Activated T-helper 9 cell treated with anti-CD3 and anti-CD28 coated beads, Interleukin-2, amount 50 U/mL, for 16 hours (primary cell): ENCODE data around the gene NFATC2.
A peak's percentile ranks its signal among the peaks of the same experiment; 100 is the strongest.

Source experiments
- DNase-seq: peaks from one replicate; pipeline ENCODE4 v3.0.0-alpha.2; 2020; ENCODE audit warnings: low read depth

NFATC2 gene

DNA sequence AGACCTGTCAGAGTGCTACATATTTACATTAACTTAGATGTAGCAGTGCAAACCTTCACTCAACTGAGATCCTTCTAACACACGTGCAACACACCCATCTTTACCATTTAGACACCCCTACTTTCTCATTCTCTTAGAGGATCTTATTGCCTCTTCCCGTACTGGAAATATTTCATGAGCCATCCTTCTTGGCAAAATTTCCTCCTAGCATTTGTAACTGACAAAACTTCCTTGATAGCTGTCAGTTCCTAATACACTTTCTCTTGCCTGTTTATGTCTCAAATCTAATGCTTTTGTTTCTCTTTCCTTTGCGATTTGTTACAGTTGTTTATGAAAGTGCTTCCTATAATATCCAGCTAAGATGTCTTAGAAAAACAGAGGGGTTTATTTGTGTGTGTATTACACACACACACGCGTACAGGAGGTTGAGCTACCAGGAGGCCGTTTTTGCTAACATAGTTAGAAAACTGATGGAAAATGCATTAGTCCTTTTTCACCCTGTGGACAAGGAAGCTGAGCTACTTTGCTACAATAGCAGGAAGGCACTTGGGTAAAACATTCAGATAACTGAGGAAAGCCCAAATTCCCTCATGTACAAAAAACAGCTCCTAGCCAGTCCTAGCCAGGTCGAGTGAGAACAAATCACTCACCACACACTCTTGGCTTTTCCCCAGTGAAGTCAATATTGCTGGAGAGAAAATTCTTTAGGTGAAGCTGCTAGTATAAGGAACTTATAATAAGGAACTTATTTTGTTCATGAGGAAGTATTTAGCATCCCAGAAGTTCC, 153.6 kb downstream of the NFATC2 start:
- DNase-seq: no peak

GRCh38 chr20:51388227-51388626, 154.3 kb downstream of the NFATC2 start:
- no peak for DNase-seq

- DNase-seq: no peak
Observed at GRCh38 chr20:51387125-51387875, 155.2 kb downstream of the NFATC2 start.

DNA sequence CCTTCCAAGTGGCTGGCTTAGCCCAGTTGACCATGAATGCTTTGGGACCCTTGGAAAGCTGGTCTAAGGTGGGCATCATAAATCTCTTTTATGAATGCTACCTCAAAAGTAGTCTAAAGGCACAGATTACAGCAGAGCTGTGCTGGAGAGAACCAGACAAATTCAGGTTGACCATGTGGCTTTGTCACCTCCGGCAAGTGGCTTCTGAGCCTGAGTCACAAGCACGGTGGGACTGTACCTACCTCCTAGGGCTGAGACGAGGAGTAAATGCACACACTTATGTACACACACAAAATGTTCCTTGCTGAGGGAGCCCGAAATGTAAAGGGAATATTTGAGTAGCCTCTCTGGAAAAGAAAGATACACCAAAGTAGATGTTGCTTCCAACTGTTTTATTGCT, 155.9 kb downstream of the NFATC2 start:
- DNase-seq: peak; percentile 31

GRCh38 chr20:51385646-51386530, 156.6 kb downstream of the NFATC2 start:
- no peak for DNase-seq

- no peak for DNase-seq
Observed at GRCh38 chr20:51384875-51385274, 157.6 kb downstream of the NFATC2 start.

DNA sequence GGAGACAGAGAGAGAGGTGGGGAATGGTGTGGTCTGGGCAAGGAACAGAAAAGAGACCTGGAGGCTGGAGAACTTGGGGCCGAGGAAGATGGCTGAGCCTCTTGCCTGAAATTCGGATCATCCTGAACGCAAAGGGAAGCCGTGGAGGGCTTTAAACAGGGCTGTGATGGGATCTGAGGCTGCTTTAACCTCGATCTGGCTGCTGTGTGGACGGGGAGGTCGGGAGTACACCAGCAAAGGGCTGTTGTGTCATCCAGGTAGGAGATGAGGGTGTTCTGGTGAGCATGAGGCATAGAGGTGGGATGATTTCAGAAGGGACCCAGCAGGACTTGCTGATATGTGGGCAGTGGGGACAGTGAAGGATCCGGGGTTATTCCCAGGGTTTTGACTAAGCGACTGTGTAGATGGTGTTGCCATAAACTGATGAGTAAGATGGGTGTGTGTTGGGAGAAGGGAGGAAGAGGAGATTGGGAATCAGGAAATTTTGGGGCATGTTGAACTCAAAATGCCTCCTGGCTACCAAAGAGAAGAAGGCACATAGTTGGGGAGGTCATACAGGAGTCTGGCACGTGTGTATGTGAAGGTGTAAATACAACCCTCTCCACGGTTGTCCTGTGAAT, 158.5 kb downstream of the NFATC2 start:
- no peak for DNase-seq

- DNase-seq: no peak
Observed at GRCh38 chr20:51382986-51383821, 159.3 kb downstream of the NFATC2 start.

DNA sequence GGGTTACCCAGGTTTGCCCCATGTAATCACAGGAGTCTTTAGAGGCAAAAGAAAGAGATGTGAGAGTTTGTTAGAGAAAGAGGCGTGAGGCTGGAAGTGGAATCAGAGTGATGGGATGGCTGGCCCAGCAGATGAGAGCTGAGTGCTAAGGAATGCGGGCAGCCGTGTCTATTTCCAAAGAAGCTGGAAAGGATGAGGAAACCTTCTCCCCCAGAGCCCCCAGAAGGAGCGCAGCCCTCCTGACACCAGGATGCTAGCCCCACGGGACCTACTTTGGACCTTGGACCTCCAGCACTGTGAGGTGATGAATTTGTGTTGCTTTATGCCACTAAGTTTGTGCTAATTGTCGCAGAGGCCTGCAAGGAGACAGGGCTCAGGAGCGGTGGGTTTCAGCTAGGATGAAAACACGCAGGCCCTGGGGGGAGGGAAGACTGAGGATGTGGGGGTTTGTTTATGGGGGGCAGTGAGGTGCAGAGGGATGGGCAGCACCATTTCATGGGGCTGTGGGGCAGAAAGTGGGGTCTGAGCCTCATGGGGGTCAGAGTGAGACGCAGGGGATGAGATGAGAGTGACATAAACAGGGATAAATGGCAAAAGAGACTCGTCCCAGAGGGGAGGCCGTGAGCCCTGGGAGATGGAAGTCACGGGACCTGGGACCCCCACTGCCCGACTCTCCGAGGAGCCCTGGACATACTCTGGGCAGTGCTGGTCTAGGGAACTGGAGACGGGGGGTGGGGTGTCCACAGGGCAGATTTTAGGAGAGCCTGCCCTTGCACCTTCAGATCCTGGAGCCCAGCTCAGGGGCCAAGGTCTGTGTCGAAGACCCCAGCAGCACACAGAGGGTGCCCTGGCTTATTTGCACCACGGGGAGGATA, 160.2 kb downstream of the NFATC2 start:
- no peak for DNase-seq

GRCh38 chr20:51381557-51381956, 161.0 kb downstream of the NFATC2 start:
- no peak for DNase-seq

- DNase-seq: no peak
Observed at GRCh38 chr20:51380401-51381385, 161.8 kb downstream of the NFATC2 start.

DNA sequence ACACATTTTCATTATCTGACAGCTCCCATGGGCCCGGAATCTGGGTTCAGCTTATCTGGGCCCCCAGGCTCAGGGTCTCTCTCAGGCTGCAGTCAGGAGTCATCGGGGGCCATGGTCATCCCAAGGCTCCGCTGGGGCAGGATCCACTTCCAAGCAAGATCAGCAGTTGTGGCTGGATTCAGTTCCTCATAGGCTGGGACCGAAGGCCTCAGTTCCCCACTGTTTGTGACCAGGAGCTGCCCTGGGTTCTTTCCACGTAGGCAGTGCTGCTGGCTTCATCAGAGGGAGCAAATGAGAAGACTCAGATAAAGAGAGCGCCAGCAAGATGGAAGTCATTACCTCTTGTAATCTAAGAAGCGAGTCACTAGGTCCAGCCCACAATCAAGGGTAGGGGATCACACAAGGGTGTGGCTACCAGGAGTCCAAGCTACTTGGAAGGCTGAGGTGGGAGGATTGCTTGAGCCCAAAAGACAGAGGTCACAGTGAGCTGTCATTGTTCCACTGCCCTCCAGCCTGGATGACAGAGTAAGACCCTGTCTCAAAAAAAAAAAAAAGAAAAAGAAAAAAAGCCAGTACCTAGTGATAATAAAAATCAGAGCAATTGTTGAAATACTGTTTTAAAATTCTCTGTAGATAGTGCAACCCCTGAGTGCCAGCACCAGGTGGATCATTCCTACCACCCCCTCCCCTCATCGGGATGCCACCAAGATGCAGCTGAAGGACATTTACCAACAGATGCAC, 162.7 kb downstream of the NFATC2 start:
- no peak for DNase-seq

DNA sequence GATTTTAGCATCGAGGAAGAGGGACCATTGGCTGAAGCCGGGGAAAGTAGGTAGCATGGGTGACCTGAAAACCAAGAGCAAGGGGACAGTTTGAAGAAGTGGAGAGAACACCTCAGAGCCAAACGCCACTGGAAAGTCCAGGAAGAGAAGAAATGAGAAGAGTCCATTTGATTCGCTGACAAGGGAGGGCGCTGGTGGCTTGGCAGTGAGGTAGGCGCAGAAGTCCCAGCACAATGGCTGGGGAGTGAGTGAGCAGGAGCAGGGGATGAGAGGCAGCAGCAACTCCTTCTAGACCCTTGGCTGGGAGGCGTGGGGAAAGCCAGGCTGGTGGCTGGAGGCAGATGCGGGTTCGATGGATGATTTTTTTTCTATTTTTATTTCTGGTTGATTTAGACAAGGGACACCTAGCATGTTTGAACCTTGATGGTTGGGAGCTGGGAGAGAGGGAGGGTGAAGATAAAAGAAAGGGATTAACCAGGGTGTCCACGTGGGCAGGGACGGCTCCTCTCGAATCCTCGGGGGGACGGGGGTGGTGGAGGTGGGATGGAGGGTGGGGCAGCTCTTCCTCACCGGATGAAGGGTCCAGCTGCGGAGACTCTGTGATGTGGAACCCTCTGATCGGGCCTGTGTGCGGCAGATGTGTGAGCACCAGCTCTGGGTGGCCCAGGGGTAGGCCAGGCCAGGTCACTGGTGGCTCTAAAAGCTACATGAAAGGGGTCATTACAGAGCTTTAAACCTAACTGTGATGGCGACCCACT, 164.2 kb downstream of the NFATC2 start:
- DNase-seq: peak; percentile 6

- no peak for DNase-seq
Observed at GRCh38 chr20:51377132-51377531, 165.4 kb downstream of the NFATC2 start.

- DNase-seq: no peak
Observed at GRCh38 chr20:51376111-51376510, 166.4 kb downstream of the NFATC2 start.

DNA sequence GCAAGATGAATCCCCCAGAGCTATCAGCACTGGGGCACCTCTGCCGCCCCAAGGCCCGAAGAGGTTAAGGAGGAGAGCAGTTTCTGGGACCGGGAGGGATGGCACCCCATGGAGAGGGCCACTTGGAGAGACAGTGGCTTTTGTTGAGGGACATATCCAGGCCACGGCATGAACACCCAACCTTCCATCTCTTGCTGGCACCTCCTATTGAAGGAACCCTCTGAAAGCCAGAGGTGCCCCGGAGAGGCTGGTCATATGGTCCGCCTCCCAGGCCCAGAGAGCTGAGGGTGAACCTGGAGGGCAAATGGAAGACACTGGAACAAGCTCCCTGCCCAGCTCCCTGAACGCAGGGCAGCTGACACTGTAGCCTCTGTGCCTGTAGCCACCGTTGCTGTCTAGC, 167.0 kb downstream of the NFATC2 start:
- DNase-seq: no peak

DNA sequence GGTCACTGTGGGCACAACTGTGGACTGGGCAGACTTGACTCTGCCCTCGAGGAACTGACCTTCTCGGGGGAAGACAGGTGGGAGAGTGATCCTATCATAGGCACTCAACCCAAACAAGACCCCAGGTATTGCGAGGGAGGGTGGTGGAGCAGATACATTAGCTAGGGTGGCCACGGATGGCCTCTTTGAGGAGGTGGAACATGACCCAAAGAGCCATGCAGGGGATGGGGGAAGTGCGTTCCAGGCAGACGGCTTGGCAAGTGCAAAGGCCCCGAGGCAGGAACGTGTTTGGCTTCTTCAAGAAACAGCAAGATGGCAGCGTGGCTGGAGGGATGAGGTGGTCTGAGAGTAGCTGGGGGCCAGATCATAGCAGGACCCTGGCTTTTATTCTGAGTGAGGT, 167.6 kb downstream of the NFATC2 start:
- no peak for DNase-seq
